Mucosa of gallbladder (tissue), 1 donor: Measurements from ENCODE around the gene FOXD4L1. TPM values are rescaled to one million over a fixed set of nuclear protein-coding genes. Genes with fewer than 3 reads are reported as not detected.
"Not testable (repeated sequence)": the region's sequence is repeated elsewhere in the genome, so short reads cannot be mapped to it uniquely, and the experiment has no call there.

ENCODE experiments used
- DNase-seq: peaks from one replicate; pipeline ENCODE4 v3.0.0-alpha.2; 2020; ENCODE audit warnings: low spot score
- total RNA-seq: library from RNA; stranded (reverse); gene quantifications from one replicate; pipeline ENCODE4 v1.2.1, GENCODE V29; 2021
- donor health status: DM: no; HTN: no; CAD: no.

The FOXD4L1 gene
- 0.17 TPM for total RNA-seq

DNA sequence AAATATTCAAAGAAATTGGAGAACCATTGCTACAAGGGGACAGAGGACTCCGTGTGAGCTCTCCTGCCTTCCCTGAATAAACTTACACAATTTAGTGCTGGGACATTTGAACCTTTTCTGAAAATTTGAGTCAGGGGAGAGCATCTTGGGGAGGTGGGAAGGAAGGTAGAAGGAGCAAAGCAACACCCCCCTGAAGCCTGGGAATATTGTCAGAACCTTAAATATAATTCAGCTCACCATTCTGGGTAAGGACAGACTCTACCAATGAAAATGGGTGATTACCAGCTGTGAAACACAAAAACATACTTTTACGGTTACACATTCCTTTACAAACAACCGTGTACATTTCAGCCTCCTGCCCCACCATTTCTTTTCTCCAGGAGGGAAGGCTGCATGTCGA is at the start of gene FOXD4L1:
FOXD4L1 (plus strand) TSS at position 301 of the 400 bp plus-strand sequence. CDS start 592 bp downstream, outside the sequence.
- not testable (repeated sequence) for DNase-seq

DNA sequence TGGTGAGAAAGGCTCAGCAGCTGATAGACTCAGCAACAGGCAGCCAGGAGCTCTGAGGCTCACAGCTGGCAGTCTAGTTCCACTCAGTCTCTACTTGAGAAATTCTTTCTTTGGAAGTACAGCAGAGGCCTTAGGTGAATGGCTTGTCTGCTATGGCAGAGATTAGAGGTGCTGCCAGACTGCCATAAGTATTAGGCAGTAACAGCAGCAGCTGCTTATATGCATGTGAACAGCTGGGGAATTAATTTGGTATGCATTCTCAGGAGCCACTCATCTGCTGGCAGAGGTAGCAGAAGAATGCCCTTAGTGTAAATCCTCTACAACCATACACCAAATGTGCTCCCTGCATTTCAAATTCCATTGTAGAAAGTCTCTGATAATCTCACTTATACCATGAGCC is 32.7 kb upstream of the FOXD4L1 start:
- not testable (repeated sequence) for DNase-seq

DNA sequence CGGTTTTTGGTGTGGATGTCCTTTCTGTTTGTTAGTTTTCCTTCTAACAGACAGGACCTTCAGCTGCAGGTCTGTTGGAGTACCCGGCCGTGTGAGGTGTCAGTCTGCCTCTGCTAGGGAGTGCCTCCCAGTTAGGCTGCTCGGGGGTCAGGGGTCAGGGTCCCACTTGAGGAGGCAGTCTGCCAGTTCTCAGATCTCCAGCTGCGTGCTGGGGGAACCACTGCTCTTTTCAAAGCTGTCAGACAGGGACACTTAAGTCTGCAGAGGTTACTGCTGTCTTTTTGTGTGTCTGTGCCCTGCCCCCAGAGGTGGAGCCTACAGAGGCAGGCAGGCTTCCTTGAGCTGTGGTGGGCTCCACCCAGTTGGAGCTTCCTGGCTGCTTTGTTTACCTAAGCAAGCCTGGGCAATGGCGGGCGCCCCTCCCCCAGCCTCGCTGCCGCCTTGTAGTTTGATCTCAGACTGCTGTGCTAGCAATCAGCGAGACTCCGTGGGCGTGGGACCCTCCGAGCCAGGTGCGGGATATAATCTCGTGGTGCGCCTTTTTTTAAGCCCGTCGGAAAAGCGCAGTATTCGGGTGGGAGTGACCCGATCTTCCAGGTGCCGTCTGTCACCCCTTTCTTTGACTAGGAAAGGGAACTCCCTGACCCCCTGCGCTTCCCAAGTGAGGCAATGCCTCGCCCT is 21.6 kb upstream of the FOXD4L1 start:
- DNase-seq: not testable (repeated sequence)

DNA sequence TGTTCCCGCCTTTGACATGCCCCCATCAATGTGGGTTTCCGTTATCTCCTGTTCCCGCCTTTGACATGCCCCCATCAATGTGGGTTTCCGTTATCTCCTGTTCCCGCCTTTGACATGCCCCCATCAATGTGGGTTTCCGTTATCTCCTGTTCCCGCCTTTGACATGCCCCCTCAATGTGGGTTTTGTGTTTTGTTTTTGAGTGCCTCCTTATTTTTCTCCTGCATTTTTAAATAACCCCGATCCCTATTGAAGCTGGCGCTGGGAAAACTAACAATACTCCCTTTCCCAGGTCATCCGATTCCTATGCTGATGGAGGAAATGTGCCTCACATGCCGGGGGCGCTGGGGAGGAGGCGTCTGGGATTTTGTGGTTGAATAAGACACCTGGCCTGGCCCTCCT is 1.9 kb upstream of the FOXD4L1 start:
- not testable (repeated sequence) for DNase-seq

DNA sequence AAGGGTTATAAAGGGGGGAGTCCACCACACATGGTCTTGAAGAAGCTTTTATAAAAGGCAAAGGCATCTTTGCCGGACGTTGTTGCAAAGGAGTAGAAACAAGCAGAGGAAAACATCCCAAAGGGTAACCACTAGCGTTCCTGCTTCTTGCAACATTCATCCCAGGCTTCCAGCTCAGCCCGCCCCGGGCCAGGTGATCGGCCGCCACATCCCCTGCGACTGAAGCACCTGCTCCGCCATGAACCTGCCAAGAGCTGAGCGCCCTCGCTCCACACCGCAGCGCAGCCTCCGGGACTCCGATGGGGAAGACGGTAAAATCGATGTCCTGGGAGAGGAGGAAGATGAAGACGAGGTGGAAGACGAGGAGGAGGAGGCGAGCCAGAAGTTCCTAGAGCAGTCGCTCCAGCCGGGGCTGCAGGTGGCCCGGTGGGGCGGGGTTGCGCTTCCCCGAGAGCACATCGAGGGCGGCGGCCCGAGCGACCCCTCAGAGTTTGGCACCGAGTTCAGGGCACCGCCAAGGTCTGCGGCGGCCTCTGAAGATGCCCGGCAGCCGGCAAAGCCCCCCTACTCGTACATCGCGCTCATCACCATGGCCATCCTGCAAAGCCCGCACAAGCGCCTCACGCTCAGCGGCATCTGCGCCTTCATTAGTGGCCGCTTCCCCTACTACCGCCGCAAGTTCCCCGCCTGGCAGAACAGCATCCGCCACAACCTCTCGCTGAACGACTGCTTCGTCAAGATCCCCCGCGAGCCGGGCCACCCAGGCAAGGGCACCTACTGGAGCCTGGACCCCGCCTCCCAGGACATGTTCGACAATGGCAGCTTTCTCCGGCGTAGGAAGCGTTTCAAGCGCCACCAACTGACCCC is 787 bp downstream of the FOXD4L1 start:
- not testable (repeated sequence) for DNase-seq

DNA sequence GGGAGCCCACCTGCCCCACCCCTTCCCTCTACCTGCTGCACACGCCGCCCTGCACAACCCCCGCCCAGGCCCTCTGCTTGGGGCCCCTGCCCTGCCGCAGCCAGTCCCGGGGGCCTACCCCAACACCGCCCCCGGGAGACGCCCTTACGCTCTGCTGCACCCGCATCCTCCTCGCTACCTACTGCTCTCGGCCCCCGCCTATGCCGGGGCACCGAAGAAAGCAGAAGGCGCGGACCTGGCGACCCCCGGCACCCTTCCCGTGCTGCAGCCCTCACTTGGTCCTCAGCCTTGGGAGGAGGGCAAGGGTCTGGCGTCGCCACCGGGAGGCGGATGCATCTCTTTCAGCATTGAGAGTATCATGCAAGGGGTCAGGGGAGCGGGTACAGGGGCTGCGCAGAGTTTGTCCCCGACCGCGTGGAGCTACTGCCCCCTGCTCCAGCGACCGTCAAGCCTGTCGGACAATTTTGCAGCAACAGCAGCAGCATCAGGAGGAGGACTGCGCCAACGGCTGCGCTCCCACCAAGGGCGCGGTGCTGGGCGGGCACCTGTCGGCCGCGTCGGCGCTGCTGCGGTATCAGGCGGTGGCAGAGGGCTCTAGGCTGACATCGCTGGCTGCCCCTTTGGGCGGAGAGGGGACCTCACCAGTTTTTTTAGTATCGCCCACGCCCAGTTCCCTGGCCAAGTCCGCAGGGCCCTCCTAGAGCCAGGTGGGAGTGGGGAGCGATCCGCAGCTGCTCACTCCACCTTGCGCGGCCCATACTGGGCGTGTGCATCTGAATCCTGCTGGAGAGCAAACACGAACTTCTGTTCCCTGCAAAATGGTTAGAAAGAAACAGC is 1.6 kb downstream of the FOXD4L1 start:
- not testable (repeated sequence) for DNase-seq

DNA sequence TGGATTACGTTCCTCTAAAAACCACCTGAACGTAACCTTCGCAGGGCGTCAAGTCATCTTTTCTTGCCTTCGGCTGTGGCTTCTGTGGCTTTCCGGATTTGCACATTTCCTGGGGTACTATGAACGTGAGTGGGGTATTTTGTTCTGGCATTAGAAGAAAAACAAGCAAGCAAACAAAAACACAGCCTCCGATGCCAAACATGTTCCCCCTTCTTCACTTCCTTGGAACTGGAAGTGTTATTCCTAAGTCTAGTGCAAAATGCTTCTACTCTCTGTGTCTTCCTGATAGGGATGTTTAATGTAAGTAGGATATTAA is 2.2 kb downstream of the FOXD4L1 start:
- DNase-seq: not testable (repeated sequence)

DNA sequence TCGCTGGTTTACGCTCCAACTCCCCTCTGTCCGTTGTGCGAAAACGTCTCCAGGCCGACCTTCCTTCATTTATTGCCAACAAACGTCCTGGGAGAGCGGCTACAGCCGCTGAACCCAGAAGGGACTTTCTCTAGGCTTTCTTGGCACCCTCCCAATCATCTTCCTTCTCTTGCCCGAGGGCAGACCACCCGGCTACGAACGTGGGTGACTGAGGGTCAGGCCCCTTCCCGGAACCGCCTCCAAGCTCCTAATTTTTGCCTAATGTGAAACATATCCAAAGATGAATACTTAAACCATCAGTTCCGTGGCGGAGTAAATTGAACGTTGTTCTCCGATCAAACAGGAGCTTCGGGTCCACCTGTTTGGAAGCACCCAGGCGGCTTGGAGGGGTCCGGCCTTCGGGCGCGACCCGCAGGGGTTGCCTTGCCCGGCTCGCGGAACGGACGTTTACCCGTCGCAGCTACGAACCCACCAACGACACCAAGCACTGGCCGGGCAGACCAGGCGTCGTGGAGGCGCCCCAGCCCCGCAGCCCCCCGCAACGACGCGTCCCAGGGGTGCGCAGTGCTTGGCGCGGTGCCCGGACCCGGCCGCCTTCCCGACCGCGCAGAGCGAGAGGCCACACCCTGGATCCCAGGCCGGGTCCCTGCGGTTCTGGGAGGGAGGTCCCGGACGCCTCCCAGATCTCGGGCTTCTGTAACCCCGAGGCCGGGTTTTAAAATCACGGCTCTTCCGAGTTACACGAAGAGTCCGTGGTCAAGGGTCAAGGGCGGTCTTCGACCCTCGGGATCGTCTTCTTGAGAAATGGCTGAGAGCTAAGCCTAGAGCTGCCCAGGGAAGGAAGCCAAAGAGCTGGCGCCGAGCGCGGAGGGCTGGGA is 4.0 kb downstream of the FOXD4L1 start:
- DNase-seq: not testable (repeated sequence)

DNA sequence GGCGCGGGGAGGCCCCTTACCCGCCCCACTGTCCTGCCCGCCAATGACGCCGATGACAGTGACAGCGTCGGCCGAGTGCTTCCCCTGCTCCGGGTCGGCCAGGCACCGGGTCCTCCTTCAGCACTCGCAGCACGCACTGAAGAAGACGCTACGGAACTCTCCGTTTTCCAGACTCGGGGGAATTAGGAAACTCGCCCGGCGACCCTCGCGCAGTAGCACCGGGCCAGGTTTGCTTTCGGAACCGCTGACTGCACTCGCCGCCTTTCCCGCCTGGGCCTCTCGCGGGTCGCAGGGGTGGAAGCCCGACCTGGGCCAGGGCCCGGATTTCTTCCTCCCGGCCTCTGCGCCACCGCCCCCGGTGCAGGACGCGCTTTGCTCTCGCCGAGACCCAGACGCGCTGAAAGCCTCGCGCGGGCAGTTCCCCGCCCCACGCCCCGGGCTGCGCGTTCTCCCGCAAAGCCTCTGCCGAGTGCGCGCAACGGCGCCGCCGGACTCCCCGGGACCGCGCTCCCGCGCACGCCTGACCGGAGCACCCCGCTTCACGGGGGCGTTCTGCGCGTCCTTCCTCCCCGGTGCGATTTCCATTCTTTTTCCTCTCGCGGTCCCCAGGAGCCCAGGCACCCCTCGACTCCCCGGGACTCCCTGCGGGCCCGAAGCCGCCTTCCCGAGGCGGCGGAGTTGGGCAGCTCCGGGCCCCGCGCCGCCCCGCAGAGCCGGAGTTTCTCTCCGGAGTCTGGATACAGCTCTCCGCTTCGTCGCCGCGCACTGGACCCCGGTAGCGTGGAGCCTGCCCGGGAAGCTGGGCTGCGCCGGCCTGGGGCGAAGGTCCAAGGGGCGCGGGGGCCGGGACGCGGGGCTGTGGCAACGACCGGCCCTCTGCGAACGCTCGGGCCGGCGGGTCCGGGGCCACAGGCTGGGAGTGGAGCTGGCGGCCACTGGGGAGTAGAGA is 4.9 kb downstream of the FOXD4L1 start:
- not testable (repeated sequence) for DNase-seq

DNA sequence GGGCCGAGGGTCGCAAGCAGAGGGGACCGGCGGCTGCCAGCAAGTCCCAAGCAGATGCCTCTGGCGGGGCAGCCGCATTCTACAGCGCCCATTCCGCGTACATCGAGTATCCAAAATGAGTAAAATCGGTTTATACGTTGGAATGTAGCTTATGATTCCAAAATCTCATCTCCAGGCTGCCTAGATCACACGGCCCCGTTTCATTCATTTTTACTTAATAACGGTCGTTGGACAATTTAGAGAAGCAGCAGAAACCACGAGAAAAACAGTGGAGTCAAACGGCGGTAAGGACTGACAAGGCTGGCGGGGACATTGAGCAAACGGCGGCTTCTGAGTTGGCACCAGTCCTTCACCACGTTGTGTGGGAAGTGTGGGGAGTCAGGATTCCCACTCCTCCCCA is 5.6 kb downstream of the FOXD4L1 start:
- not testable (repeated sequence) for DNase-seq

DNA sequence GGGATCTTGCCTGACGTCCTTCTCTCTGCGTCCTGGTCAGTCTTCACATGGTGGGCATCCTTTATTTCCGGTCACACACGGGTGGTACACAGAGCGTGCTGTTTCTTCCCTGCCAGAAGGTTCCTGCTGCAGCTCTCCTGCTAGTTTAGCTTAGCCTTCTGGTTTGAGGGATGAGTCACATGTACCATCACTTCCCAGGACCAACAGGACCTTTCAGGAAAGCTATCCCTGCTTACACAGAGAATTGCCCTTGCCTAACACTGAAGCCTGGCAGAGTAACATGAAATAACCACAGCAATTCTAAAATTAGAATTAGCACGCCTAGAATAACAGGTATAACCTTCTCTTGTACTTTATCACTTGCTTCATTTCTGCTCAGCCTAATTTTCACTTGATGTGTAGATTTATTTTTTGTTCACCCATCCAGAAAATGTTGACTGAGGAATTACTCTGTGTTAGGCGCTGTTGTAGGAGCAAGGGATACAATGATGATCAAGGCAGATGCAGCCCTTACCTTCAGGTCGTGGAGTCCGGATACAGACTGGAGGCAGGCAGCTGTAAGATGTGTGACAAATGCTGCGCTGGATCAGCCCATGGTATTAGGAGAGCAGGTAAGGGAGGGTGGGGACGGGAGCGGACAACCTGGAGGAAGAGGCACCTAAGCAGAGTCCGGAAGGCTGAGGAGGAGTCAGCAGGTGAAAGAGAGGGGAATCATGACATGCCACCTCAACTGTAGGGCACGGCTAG is 9.1 kb downstream of the FOXD4L1 start:
- not testable (repeated sequence) for DNase-seq

DNA sequence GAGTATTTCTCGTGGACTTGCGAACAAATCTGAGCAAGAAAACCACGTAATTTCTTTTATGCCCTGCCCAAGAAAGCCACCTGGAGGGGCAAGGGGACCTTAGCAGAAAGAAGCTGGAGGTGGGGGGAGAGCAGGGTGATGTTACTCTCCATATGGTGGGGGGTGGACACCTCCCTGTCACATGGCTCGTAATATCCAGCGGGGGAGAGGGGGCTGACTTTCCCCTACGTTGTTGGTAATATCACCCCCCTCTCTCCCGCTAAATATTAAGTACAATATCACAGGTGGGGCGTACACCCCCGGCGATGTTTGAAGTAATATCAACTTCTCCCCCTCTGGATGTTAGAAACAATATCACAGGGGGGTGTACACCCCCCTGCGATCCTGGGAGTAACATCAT is 9.7 kb downstream of the FOXD4L1 start:
- not testable (repeated sequence) for DNase-seq

DNA sequence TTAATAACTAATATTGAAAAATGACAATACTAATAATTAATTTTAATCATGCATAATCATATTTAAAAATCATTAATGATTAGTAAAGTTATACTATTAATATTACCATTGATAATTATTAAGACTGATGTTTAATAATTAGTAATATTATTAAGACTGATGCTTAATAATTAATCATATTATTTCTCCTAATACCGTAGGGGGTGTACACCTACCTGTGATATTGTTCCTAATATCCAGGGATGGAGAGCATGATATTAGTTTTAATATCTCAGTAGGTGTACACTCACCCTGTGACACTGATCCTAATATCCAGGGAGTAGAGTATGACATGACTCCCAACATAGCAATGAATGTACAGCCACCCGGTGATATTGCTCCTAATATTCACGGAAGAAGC is 12.4 kb downstream of the FOXD4L1 start:
- not testable (repeated sequence) for DNase-seq

DNA sequence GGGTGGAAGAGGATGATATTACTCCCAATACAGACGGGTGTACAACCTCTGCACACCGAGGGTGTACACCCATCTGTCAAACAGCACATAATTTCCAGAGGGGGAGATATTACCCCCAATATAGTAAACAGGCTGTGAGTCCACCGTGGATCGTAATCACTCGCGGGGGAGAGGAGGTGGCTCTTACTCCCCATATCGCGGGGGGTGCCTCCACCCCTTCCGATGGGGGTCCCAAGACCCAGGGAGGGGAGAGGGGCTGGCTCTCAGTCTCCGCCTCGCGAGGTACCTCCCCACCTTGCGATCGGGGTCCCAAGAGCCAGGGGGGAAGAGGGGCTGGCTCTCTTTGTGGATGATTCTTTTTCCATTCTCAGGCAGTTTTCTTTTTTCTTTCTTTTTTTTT is 13.4 kb downstream of the FOXD4L1 start:
- not testable (repeated sequence) for DNase-seq

DNA sequence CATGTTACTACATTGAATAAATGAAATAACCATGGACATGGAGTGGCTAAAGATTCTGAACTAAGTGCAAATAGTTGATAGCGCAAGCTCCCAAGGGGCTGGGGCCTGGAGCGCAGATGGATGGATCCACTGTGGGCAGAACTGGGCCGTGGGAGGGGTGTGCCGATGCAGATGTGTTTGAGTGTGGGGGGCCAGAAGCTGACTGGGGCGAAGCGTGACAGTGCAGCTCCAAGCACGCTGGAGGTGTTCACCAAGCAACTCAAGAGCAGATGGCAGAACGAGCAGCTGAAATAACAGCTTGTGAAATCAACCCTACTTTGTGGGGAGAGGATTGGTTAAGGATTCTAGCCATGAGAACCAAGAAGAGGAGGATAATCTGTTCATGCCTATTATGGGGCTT is 17.0 kb downstream of the FOXD4L1 start:
- not testable (repeated sequence) for DNase-seq

DNA sequence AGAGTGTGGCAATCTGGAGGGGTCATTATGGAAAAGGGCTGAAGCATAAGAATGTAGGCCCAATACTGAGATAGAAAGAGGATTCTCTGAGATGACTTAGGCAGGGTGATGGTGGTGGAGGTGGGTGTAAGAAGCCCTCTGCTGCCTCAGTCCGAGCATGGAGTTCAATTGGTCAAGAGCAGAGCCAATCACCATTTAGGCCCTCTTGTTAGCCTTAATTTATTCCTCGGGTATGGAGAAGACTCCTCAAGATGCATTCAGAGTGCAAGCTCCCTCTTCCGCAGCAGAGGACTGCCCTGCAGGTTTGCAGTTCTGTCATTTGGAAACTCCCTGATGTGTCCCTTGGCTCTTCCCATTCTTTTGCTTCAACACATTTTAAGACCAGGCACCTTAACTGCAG is 17.5 kb downstream of the FOXD4L1 start:
- DNase-seq: not testable (repeated sequence)

DNA sequence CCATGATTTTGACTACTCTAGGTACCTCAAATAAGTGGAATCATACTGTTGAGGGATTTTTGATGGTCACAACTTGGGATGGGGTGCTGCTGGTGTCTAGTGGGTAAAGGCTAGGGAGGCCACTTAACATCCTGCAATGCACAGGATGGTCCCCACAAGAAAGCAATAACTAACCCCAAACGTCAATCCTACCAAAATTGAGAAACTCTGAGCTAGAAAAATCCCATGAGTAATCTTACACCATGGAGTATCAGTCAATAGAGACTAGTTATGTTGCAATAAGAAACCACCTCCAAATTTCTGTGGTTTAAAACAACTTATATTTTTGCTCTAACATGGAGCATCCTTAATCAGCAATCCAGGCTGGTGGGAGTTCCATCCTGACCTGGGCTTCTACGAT is 18.6 kb downstream of the FOXD4L1 start:
- DNase-seq: not testable (repeated sequence)

DNA sequence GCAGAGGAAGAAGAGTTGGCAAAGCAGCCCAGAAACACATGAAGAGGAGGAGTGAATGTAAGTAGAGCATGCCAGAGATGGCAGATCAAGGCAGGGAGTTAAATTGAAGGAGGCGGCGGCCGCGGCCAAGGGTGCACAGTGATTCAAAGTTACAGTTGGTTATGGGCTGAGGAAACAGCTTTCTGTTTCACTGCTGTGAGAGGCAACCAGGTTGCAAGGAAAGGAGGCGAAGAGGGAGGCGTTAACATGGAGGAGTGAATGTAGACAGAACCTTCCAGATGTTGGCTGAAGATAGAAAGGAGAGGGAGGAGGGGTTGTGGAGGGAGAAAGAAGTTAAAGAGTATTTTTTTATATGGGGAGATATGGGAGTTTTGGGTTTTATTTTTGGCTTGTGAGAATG is 22.4 kb downstream of the FOXD4L1 start:
- not testable (repeated sequence) for DNase-seq

DNA sequence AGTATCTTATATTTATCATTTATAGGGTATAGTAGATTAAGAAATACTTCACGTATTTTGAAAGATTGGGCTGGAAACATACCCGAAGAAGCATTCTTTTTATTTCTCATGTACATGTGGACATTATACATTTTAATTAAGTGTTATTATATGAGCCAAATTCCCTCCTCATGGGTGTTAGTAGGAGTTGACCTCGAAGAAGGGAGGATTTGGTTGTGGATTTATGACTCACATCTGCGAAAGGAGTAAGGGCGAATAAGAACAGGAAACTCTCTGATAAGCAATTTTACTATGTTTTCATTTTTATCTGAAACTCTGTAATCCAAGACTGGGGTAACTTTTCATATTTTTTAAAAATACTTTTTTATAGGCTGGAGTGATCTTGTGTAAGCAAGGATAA is 23.0 kb downstream of the FOXD4L1 start:
- DNase-seq: not testable (repeated sequence)
